GM23338 (cell line): ENCODE measurements around the gene GRK5. TPM values are rescaled to one million over a fixed set of nuclear protein-coding genes. Genes with fewer than 3 reads are reported as not detected.

Experiments
- ATAC-seq: fragments of 200-7000 bp; cut with Tn5 transposase; 3 replicates; pipeline ENCODE4 v1.9.1; 2020
- DNase-seq: peaks from one replicate; pipeline ENCODE4 v3.0.0-alpha.2; 2015; ENCODE audit warnings: low spot score
- H2AFZ ChIP-seq: fragments of 200-600 bp; sonication (generic); 2 replicates; pipeline ENCODE4 v1.8.0; 2016; ENCODE audit warnings: antibody characterized with exemption, mild to moderate bottlenecking, moderate library complexity
- H3F3A ChIP-seq: fragments of 200-600 bp; sonication (generic); replicated peaks from 2 replicates; pipeline ENCODE4 v1.8.0; 2017; ENCODE audit warnings: antibody characterized with exemption, mixed run types, low read depth
- H3K27ac ChIP-seq: fragments of 200-600 bp; sonication (generic); 2 replicates; pipeline ENCODE4 v1.6.1; 2016; ENCODE audit warnings: low read depth
- H3K27me3 ChIP-seq: fragments of 200-600 bp; sonication (generic); 2 replicates; pipeline ENCODE4 v1.8.0; 2016; ENCODE audit warnings: mild to moderate bottlenecking, mixed run types, moderate library complexity; ENCODE audit not compliant: insufficient read depth
- H3K36me3 ChIP-seq: fragments of 200-600 bp; sonication (generic); 2 replicates; pipeline ENCODE4 v1.8.0; 2016; ENCODE audit warnings: mild to moderate bottlenecking; ENCODE audit not compliant: insufficient read depth
- H3K4me1 ChIP-seq: fragments of 200-600 bp; sonication (generic); 2 replicates; pipeline ENCODE4 v1.8.0; 2016; ENCODE audit warnings: mild to moderate bottlenecking, moderate library complexity; ENCODE audit not compliant: insufficient read depth
- H3K4me2 ChIP-seq: fragments of 200-600 bp; sonication (generic); 2 replicates; pipeline ENCODE4 v1.7.1; 2017; ENCODE audit warnings: mixed run types
- H3K4me3 ChIP-seq: fragments of 200-600 bp; sonication (generic); 2 replicates; pipeline ENCODE4 v1.6.1; 2016; ENCODE audit warnings: mixed run types
- H3K79me2 ChIP-seq: fragments of 200-600 bp; sonication (generic); replicated peaks from 2 replicates; pipeline ENCODE4 v1.8.0; 2017; ENCODE audit warnings: mild to moderate bottlenecking; ENCODE audit not compliant: insufficient read depth
- H3K9me2 ChIP-seq: fragments of 200-600 bp; sonication (generic); 2 replicates; pipeline ENCODE4 v1.8.0; 2017; ENCODE audit not compliant: insufficient read depth
- H4K20me1 ChIP-seq: fragments of 200-600 bp; sonication (generic); replicated peaks from 2 replicates; pipeline ENCODE4 v1.8.0; 2017; ENCODE audit warnings: mild to moderate bottlenecking; ENCODE audit not compliant: insufficient read depth
- H3K27ac Mint-ChIP-seq: 2 replicates; pipeline ENCODE4 v1.8.0; 2020; ENCODE audit warnings: inconsistent platforms, mild to moderate bottlenecking, moderate library complexity, mixed read lengths
- H3K27me3 Mint-ChIP-seq: 3 replicates; pipeline ENCODE4 v1.8.0; 2022; ENCODE audit warnings: low read depth, mild to moderate bottlenecking, moderate library complexity, mixed read lengths, inconsistent platforms; ENCODE audit not compliant: insufficient read depth, poor library complexity
- H3K36me3 Mint-ChIP-seq: 3 replicates; pipeline ENCODE4 v1.8.0; 2021; ENCODE audit warnings: low read depth, mild to moderate bottlenecking, inconsistent platforms, moderate library complexity, mixed read lengths
- H3K4me1 Mint-ChIP-seq: 3 replicates; pipeline ENCODE4 v1.8.0; 2020; ENCODE audit warnings: mild to moderate bottlenecking, inconsistent platforms, mixed read lengths
- H3K4me3 Mint-ChIP-seq: 3 replicates; pipeline ENCODE4 v1.8.0; 2021; ENCODE audit warnings: moderate library complexity, mild to moderate bottlenecking, inconsistent platforms, mixed read lengths
- H3K9me3 Mint-ChIP-seq: 3 replicates; pipeline ENCODE4 v1.8.0; 2020; ENCODE audit warnings: moderate library complexity, mild to moderate bottlenecking, inconsistent platforms, mixed read lengths
- CTCF ChIP-seq, 2 experiments: fragments of 200-600 bp in 1 of 2; sonication (generic) in 1 of 2; conservative IDR thresholded peaks; 2 replicates each; pipeline versions ENCODE4 v1.5.1 to v1.6.1; 2016 to 2017; ENCODE audit warnings: antibody characterized with exemption in 2 of 2, low read depth in 2 of 2, mild to moderate bottlenecking in 2 of 2, moderate library complexity in 1 of 2
- ETS1 ChIP-seq: IDR thresholded peaks from 2 replicates; pipeline ENCODE4 v1.6.1; 2016; ENCODE audit warnings: antibody characterized with exemption
- EZH2 ChIP-seq: fragments of 200-600 bp; sonication (generic); IDR thresholded peaks from one replicate; pipeline ENCODE4 v1.8.0; 2017; ENCODE audit warnings: antibody characterized with exemption, mild to moderate bottlenecking, low read depth; ENCODE audit not compliant: unreplicated experiment
- EZH2phosphoT487 ChIP-seq: fragments of 200-600 bp; sonication (generic); IDR thresholded peaks from one replicate; pipeline ENCODE4 v1.8.1; 2018; ENCODE audit warnings: antibody characterized with exemption; ENCODE audit not compliant: unreplicated experiment
- NANOG ChIP-seq: IDR thresholded peaks from 2 replicates; pipeline ENCODE4 v1.6.1; 2016; ENCODE audit warnings: antibody characterized with exemption, borderline replicate concordance
- POLR2AphosphoS5 ChIP-seq: IDR thresholded peaks from 2 replicates; pipeline ENCODE4 v1.6.1; 2016; ENCODE audit warnings: antibody characterized with exemption, low read depth
- REST ChIP-seq: IDR thresholded peaks from one replicate; pipeline ENCODE4 v1.6.1; 2018; ENCODE audit warnings: antibody characterized with exemption; ENCODE audit not compliant: unreplicated experiment
- ZNF114 ChIP-seq: fragments of 250-450 bp; sonication (Bioruptor Pico); IDR thresholded peaks from 2 replicates; pipeline ENCODE4 v1.5.0; 2020; ENCODE audit warnings: mild to moderate bottlenecking, moderate library complexity
- polyA plus RNA-seq: library from polyadenylated mRNA; unstranded; fragments of >200 nt; fragmentation: Nextera tagmentation; extraction: Ambion mirVana; gene quantifications from 2 replicates; pipeline ENCODE4 v1.2.1, GENCODE V29; 2016
- total RNA-seq: library from RNA; depleted of rRNA; stranded (reverse); fragments of >200 nt; shearing (Covaris generic); gene quantifications from 2 replicates; pipeline ENCODE4 v1.2.3, GENCODE V29; 2014

GRK5 gene
- total and polyA plus RNA-seq, 2 experiments from 2014 or later: 0.53 to 2.0 TPM

- TF ChIP-seq REST: no peak
Observed at GRCh38 chr10:119404719-119405519, 197.5 kb downstream of the GRK5 start (continued).

- H3K4me3 ChIP-seq: no peak overlapping the region
- DNase-seq (no peak), ATAC-seq (no peak)
- H3K4me2 ChIP-seq: no peak overlapping the region
- no peaks in the 10 kb centered on the region for H3K36me3 ChIP-seq
- H3F3A ChIP-seq: no peaks in the 10 kb centered on the region
- no peak overlapping the region for H2AFZ ChIP-seq
- no peaks in the 10 kb centered on the region for H3K79me2 ChIP-seq
- H3K36me3 Mint-ChIP-seq: no peaks in the 10 kb centered on the region
- H3K4me1 Mint-ChIP-seq: peaks cover 9% of the 10 kb centered on the region; the same call in 2 of the 3 replicates
- H3K9me3 Mint-ChIP-seq: no peaks in the 10 kb centered on the region
- no peak overlapping the region for H3K4me3 Mint-ChIP-seq
- no peak for TF ChIP-seq ZNF114 (CRISPR knock-in tag)
- TF ChIP-seq POLR2AphosphoS5: no peak
- no peak for TF ChIP-seq ETS1
- no peak for TF ChIP-seq NANOG
- TF ChIP-seq CTCF (conservative IDR thresholded peaks at IDR 0.05; ENCODE audit: low read depth in 2 of 2): no peak
- H3K27me3 Mint-ChIP-seq: peaks cover 8% of the 10 kb centered on the region
- H3K9me2 ChIP-seq: no peaks in the 10 kb centered on the region
- H3K4me1 ChIP-seq: no peaks in the 10 kb centered on the region
- H4K20me1 ChIP-seq: no peaks in the 10 kb centered on the region
- H3K27ac Mint-ChIP-seq: no peak overlapping the region; the same call in 1 of the 2 replicates
- H3K27me3 ChIP-seq: no peaks in the 10 kb centered on the region
- H3K27ac ChIP-seq: no peak overlapping the region
Observed at GRCh38 chr10:119405520-119405807, 198.1 kb downstream of the GRK5 start.

- Histone ChIP-seq H3K36me3 (no peaks in the 10 kb centered on the region), H3K4me2 (no peak overlapping the region), H3F3A (no peaks in the 10 kb centered on the region), H3K79me2 (no peaks in the 10 kb centered on the region), H3K27ac (no peak overlapping the region), H2AFZ (no peak overlapping the region), H4K20me1 (no peaks in the 10 kb centered on the region), H3K4me1 (no peaks in the 10 kb centered on the region), H3K27me3 (no peaks in the 10 kb centered on the region), H3K9me2 (no peaks in the 10 kb centered on the region), H3K4me3 (no peak overlapping the region)
- no peaks in the 10 kb centered on the region for H3K9me3 Mint-ChIP-seq
- no peak overlapping the region for H3K27ac Mint-ChIP-seq
- no peak overlapping the region for H3K4me3 Mint-ChIP-seq
- no peaks in the 10 kb centered on the region for H3K36me3 Mint-ChIP-seq
- DNase-seq (no peak), ATAC-seq (no peak)
- peaks cover 9% of the 10 kb centered on the region; the same call in 2 of the 3 replicates for H3K4me1 Mint-ChIP-seq
- H3K27me3 Mint-ChIP-seq: peaks cover 8% of the 10 kb centered on the region
- TF ChIP-seq ETS1 (no peak), NANOG (no peak), POLR2AphosphoS5 (no peak), EZH2phosphoT487 (no peak), EZH2 (no peak), CTCF (conservative IDR thresholded peaks at IDR 0.05; ENCODE audit: low read depth in 2 of 2) (no peak), ZNF114 (CRISPR knock-in tag) (no peak)
Observed at GRCh38 chr10:119406137-119406536, 198.8 kb downstream of the GRK5 start.
